Activated CD4-positive, alpha-beta T cell treated with anti-CD3 and anti-CD28 coated beads, Interleukin-2, Interleukin-6, amounts not matched to agents 100 ng/mL and 50 ng/mL, durations not matched to agents 16 hours and 8 hours (primary cell): ENCODE results near the gene PIEZO1.
"Not testable (repeated sequence)": the region's sequence is repeated elsewhere in the genome, so short reads cannot be mapped to it uniquely, and the experiment has no call there.

Experiments
- DNase-seq: peaks from one replicate; pipeline ENCODE4 v3.0.0-alpha.2; 2020

PIEZO1 gene

DNA sequence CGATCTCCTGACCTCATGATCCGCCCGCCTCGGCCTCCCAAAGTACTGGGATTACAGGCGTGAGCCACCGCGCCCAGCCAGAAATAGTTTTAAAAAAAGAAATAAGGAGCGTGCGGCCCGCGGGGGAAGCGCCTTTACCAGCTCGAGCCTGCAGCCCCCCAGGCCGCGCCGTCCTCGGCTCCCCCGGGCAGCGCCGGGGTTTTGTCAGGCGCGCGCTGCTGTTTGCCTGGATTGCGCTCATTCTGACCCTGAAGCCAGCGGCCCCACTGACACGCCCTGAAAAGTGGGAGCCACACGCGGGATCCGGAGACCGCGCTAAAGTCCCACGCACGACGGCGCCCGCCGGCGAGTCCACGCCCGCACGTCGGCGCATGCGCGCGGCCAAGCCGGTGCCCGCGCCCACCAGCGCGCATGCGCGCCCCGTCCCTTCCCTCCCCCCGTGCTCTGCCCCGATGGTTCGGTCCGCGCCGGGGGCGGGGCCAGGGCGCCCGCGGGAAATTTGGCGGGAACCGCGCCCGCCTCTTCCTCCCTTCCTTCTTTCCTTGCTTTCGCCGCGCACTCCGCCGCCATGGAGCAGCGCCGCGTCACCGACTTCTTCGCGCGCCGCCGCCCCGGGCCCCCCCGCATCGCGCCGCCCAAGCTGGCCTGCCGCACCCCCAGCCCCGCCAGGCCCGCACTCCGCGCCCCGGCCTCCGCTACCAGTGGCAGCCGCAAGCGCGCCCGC lies 18.4 kb upstream of the PIEZO1 start, which contains the start of gene CDT1:
CDT1 (plus strand) TSS at position 526 of the 724 bp plus-strand sequence; CDS start at position 569, 43 bp downstream.
- peak; percentile 92 for DNase-seq

DNA sequence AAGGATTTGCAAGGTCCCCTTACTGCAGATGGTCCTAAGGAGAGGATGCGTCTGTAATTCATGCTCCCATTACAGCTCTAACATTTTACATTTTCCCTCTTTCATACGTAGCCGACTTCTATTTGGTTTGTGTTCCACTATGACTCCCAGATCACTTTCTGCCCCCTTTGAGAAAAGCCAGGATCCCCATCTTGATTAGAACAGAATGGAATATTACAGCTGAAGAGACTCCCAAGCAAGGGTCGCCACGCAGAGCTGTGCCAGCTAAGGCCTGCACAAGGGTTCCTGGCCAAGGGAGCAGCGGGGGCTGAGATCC lies 15.2 kb upstream of the PIEZO1 start:
- no peak for DNase-seq

DNA sequence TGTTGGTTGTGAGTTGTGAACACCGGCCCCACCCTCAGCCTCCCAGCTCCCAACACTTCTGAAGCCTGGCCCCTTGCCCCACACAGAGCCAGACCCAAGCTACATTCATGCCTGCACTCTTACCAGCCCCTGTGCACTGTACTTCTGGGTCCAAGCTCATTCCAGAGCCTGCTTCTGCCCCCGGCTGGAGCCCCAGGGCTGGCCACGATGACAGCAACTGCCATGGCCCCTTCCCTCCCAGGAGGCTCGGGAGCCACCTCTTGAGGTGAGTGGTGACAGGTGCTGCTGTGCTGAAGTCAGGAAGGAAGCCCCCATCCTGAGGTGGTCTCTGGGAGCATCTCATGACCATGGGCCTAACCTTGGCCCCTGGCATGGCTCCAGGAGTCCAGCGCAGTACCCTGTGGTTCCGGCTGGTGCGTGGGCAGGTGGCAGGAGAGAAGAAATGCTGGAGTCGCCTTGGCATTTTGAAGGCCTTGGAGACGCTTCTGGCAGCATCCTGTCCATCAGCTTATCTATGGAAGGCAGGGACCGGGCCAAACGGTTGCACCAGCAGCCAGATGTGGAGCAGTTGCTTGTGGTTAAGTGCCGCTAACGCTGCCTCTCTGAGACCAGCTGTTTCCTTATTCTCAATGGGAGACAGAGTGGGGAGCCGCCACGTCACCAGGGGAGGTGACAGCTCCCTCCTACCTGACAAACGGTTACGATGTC lies 14.7 kb upstream of the PIEZO1 start:
- DNase-seq, result peak; percentile 36

DNA sequence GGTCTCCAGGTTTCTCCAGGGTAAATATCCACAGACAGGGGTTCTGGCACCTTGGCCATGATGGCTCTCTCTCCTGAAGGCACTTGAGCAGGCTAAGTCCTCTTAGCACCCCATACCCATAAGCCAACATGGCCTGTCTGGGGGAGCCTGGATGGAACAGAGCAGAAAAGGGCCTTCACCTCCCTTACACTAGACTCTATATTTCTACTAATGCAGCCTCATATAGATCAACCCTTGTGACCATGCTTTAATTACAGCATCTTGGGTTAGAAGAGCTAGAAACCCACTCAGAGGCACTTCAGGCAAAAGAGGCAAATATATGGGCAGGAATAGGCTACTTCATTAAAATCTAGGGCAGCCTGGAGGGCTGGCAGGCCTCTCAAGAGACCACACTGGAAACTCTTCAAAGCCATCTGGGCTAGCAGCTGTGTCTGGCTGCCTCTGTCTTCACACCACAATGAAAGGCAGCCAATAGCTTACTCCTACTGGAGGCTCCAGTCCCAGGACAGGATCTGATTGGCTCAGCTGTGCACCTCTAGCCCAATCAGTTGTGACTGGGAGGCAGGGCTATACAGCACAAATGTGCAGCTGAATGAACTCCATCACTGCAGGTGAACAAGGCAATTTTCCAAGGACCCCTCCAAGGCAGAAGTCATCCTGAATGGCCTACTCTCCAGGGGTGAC lies 13.9 kb upstream of the PIEZO1 start:
- DNase-seq, result no peak

DNA sequence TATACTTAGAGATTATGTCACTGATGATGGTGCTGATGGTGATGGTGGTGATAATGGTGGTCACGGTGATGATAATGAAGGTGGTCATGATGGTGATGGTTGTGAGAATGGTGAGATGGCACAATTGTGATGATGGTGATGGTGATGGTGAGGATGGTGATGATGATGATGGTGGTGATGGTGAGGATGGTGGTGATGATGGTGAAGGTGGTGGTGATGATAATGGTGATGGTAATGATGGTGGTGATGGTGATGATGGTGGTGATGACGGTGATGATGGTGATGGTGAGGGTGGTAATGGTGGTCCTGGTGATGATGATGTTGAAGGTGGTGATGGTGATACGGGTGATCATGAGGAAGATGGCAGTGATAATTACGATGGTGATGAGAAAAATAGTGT lies 13.1 kb upstream of the PIEZO1 start:
- DNase-seq, result no peak

DNA sequence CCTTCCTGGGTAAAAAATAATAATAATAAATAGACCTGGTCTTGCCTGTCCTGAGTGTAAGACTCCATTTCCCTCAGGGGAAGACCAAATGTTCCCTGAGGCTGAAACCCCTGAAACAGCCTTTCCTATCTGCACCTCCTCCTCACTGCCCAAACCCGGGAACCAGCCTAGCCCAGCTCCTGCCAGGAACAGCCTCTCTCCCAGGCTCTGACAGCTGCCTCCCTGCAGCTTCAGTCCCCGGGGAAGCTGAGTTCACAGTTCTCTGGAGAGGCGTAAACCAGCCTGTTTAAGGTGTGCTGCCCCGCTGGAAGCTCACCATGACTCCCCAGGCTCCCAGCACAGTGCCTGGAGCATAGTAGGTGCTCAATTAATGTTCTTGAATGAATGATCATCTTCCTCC lies 11.3 kb upstream of the PIEZO1 start:
- no peak for DNase-seq

DNA sequence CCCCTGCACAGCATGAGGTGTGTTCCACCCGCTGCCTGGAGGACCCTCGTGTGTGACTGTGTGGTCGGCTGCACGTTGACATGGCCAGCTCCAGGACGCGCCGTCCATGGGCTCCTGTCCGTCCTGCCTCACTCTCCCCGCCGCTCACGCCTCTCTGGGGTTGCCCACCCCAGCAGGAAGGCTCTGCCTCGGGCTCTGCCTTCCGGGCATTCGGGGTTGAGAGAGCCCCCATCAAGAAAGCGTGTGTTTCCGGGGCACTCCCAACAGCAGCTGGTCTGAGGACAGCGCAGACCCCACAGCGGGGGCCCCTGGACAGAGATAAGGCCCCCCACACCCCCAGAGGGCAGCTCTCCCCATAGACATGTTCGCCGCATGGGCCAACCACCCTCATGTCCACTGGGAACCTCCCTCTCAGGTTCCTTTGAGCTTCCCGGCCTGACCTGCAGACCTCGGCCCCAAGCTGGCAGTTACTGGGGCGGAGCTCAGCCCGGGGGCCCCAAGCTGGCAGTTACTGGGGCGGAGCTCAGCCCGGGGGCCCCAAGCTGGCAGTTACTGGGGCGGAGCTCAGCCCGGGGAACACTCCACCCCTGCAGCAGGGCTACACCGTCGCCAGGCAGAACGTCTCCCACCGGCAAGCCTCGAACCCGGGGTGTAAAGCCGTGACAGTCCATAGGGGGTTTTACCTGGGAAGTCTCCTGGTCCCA lies 8.4 kb upstream of the PIEZO1 start:
- DNase-seq, result no peak

DNA sequence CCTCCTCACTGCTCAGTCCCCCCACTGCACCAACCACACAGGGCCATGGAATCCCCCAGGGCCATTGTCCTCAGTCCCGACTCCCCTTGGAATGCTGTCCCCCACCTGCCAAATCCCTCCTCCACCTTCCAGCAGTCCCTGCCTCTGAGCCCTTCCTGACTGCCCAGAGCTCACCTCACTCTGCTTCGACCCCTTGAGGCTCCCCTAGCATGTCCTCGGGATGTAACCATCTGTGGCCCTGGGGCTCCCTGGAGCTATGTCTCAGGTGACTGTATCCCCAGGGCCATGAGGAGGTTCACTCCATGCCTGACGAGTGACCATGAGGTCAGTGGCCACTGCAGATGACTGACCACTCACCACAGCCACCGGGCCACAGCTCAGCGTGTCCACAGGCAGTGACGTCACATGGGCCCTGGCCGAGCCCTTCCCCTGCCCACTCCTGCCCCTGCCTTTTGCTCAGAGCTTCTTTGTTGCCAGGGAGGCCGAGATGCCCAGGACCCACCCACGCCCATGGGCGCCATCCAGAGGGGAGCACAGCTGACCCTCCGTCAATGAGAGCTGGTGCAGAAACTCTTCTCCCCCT lies 7.7 kb upstream of the PIEZO1 start:
- no peak for DNase-seq

DNA sequence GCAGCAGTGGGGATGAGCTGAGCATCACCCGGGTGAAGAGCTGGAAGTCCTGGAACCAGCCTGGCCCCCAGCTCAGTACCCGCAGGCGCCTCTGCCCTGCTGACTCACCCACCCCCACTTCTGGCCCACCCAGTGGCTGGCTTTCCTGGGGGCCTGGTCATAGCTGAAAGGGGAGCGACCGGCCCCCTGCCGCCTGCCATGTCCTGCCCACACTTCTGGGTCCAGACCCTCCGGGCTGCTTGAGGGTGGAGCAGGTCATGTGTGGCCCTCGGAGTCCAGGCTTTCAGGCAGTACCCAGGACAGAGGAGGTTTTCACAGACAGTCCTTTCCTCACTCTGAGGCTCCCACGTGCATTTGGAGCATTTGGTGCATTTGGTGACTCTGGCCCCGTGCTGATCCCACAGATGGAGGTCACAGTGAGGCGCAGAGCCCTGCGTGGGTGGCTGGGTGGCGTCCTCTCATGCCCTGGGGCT lies 7.1 kb upstream of the PIEZO1 start:
- DNase-seq, result no peak

DNA sequence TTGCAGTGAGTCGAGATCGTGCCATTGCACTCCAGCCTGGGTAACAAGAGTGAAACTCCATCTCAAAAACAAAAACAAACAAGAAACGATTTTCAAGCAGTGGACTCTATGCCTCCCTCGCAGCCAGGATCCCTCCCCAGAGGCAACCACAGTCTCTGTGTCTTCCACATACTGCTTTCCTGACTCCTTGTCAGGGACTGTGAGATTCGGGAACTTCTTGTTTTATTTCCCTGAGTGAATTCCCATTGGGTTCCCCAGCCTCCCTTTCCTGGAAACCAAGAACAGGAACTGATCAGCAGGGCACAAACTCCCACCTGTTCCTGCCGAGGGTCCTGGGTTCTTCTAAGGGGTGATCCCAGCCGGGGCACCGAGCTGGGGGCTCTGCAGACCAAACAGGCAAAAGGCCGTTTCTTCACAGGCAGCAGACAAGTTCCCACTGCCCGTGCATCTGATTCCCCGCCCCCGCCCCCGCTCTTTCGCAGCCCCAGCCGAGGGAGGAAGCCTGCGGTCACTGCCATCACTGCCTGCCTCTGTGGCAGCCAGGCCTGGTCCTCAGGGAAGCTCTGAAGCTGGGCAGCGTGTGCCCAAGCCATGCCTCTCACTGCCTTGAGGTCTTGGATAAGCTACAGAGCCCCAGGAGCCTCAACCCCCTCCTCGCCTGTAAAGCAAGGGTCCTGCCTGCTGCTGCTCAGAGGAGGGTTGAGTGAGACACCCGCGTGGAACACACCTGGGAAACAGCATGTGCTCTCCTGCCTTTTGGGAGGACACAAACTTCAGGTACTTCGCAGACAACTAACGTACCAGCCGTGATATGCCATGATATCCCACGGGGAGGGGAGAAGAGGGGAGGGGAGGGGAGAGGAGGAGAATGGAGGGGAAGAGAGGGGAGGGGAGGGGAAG lies 5.5 kb upstream of the PIEZO1 start:
- DNase-seq, result peak; percentile 80

DNA sequence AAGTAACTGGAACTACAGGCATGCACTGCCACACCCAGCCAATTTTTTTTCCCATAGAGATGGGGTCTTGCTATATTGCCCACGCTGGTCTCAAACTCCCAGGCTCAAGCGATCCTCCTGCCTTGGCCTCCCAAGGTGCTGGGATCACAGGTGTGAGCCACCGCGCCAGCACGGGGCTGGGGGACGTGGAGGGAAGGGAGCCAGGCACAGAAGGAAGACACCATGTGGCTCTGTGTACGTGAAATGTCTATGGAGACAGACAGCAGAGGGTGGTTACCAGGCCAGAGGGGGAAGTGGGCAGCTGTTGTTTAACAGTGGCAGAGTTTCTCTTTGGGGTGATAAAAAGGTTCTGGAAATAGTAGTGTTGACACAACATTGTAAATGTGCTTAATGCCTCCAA lies 4.6 kb upstream of the PIEZO1 start:
- no peak for DNase-seq

DNA sequence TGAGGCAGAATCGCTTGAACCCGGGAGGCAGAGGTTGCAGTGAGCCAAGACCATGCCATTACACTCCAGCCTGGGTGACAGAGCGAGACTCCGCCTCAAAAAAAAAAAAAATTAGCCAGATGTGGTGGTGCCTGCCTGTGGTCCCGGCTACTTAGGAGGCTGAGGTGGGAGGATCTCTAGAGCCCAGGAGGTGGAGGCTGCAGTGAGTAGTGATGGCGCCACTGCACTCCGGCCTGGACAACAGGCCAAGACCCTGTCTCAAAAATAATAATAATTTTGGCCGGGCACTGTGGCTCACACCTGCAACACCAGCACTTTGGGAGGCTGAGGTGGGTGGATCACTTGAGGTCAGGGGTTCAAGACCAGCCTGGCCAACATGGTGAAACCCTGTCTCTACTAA lies 3.7 kb upstream of the PIEZO1 start:
- DNase-seq, result not testable (repeated sequence)

DNA sequence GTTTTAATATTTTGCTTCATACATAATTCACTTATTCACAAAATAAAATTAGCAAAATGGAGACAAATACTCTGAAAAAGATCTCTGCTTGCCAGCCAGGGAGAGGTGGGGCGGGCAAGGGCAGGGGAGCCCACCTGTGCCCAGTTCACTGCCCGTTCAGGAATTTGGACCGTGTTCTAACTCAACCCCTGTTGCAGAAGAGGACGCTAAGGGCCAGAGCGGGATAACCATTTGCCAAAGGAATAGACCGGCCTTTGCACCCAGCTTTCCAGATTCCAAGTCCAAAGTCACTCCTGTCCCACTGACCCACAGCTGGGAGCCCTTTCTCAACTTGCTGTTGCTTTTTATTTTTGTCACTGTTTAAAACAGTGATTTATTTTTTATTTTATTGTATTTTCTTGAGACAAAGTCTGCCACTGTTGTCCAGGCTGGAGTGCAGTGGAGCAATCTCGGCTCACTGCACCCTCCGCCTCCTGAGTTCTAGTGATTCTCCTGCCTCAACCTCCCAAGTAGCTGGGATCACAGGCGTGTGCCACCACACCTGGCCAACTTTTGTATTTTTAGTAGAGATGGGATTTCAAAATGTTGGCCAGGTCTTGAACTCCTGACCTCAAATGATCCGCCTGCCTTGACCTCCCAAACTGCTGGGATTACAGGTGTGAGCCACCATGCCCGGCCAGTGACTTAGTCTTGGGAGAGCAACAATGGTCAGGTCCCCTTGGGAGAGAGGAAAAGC lies 2.7 kb upstream of the PIEZO1 start:
- DNase-seq, result no peak

DNA sequence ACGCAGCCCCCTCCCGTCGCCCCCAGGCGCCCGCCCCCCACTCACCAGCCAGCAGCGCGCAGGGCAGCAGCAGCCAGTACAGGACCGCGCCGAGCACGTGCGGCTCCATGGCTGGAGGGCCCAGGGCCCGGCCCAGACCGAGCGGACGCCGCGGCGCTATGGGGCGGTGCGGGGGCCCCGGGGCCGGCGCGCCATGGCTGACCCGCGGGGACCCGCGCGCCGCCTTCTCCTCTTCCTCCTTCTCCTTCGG lies 239 bp downstream of the PIEZO1 start:
- DNase-seq, result no peak

DNA sequence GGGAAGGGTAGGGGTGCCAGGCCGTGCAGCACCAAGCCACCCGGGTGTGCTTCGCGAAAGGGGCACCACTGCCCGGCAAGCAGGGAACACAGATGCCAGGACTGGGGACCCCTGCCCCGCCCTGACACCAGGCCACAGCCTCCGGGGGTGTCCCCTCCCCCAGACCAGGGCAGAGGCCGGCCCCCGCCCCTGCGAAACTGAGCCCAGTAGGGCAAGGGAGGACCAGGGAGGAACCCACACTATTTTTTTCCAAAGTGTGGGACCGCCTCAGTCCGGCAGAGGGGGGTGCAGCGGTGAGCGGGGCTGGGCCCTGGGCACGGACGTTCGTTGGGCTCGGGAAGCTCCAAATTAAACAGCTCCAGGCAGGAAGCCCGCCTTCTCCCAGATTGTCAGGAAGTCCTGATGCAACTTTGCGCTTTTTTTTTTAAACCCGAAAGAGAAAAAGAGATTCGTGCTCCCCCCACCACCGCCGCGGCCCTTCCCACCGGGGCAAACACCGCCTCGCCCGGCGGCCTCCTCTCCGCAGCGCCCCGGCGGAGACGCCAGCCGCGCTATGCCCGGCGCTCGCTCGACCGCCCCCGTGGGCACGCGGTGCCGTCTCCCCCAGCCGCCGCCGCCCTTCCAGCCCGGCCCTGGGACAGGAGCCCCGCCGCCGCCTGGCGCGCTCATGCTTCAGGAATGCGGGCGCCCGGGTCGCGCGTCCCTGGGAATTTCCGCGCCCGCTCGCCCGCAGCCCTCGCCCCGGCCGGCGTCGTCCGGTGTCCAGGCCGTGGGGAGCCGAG lies 755 bp downstream of the PIEZO1 start:
- peak; percentile 69 for DNase-seq

DNA sequence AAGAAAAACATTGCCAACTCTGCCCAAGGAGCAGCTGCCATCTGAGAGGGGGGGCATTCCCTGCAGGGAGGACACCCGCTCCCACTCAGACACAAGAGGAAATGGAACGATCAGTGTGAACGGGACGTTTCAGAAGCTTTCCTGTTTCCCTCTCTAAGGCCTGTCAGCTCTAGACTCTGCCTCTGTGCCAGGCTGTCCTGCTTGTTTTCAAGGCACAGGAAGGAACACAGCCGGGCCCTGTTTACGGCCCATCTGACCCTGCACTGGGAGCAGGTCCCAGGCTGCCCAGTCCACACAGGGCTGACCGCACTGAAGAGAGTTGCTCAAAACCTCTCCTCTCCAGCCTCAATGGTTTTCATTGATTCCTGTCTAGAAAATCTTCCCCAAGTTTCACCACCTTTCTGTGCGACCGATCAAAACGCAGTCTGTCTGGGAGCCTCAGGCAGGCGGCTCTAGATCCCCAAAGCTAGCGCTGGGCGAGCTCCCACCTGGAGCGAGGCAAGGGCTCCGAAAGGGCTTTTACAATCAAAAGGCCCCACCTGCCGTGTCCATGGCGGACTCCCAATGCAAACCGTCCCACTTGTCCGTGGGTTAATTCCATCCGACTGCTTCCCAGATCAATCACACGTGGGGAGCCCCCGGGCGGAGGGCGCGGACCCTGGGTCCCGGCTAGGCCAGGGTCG lies 1.5 kb downstream of the PIEZO1 start:
- peak; percentile 48 for DNase-seq

DNA sequence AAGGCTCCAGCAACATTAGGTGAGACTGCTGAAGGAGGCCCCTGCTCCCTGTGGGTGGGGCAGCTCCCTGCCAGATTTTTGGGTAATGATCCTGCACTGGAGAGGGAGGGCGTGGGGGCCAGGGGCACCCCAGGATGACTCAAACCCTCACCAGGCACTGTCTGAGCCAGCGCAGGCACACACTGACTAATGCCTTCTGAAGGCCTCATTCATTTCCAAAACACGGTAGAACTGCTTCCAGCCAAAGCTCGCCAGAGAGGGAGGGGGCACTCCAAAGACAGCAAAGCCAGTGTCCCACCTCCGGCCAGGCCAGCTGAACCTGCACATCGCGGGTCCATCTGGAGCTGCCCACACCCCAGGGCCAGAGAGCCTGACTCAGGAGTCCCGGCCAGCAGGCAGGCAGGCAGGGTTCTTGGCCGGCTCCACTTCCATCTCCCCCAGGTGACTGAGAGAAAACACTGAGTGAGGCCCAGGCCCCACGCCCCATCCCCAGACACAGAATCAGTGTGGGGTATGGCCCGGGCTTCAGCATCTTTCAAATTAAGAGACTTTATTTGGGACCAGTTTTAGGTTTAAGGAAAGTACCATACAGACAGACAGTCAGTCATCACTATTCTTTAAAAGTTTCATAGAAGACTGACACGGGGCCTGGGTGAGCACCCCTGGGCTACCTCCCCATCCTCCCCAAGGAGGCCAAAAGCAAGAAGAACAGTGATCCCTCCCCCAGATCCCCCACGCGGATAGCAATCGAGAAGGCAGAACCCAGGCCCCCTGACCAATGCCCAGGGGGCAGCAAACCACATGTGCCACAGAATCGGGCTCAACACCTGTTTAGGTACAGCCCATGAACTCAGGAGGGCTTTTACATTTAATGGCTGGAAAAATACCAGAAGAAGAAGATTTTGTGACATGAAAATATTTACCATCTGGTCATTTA lies 2.3 kb downstream of the PIEZO1 start:
- peak; percentile 92 for DNase-seq

DNA sequence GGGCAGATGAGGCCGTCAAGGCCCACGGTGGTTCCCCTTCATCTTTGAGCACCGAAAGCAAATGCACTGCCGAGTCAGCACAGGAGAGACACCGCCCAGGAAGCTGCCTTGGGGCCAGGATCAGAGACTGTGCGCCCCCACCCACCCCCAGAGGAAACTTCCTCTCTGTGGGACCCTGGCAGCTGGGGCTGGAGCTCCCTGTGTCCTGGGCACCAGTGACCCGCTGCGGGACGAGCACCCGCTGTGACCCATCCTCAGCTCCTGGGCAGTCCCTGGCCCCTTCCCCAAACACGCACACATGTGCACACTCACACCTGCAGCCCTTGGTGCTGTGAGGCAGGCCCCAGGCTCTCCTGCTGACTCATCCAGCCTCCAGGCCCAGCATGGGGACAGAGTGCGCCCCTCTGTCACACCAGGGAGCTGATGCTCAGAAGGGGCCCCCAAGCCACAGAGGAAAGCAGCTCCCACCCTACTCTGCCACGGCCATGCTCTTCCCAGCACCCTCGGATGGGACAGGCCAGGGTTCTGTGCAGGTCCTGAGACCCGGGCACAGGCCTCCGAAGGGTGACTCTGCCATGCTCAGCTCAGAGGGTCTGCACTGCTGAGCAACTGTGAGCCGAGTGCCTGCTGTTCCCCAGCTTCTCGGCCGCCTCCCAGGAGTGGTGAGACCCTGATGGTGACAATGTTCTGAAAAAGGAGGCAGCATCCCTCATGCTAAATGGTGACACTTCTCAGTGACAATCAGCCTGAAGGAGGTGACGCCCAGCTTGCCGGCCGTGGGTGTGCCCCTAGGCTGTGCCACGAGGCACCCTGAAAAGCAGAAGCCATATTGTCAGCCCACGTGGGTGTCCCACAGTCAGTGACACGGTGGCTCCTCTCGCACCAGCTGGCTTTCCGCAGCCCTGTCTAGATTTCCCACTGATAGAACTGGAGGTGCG lies 3.6 kb downstream of the PIEZO1 start:
- peak; percentile 87 for DNase-seq
